ENCODE measurements around the gene S100Z.
"Not testable (repeated sequence)": the region's sequence is repeated elsewhere in the genome, so short reads cannot be mapped to it uniquely, and the experiment has no call there.

DNA sequence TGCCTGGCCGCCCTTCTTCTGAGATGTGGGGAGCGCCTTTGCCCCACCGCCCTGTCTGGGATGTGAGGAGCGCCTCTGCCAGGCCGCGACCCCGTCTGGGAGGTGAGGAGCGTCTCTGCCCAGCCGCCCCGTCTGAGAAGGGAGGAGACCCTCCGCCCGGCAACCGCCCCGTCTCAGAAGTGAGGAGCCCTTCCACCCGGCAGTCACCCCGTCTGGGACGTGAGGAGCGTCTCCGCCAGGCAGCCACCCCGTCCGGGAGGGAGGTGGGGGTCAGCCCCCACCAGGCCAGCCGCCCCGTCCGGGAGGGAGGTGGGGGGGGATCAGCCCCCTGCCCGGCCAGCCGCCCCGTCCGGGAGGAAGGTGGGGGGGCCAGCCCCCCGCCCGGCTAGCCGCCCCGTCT lies 37.6 kb upstream of the S100Z start:
- TF ChIP-seq, protein P1, sequence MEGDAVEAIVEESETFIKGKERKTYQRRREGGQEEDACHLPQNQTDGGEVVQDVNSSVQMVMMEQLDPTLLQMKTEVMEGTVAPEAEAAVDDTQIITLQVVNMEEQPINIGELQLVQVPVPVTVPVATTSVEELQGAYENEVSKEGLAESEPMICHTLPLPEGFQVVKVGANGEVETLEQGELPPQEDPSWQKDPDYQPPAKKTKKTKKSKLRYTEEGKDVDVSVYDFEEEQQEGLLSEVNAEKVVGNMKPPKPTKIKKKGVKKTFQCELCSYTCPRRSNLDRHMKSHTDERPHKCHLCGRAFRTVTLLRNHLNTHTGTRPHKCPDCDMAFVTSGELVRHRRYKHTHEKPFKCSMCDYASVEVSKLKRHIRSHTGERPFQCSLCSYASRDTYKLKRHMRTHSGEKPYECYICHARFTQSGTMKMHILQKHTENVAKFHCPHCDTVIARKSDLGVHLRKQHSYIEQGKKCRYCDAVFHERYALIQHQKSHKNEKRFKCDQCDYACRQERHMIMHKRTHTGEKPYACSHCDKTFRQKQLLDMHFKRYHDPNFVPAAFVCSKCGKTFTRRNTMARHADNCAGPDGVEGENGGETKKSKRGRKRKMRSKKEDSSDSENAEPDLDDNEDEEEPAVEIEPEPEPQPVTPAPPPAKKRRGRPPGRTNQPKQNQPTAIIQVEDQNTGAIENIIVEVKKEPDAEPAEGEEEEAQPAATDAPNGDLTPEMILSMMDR (IDR thresholded peaks at IDR 0.05; ENCODE audit: control extremely low read depth in 1 of 3, insufficient read depth in 1 of 3, low read depth in 1 of 3, low read length in 3 of 3) = not testable (repeated sequence)
- TF ChIP-seq EP300 (IDR thresholded peaks at IDR 0.05; ENCODE audit: borderline replicate concordance in 1 of 2, low read depth in 2 of 2, low read length in 2 of 2); CBX8 (IDR thresholded peaks at IDR 0.05; ENCODE audit: borderline replicate concordance, low read depth, low read length); ZNF274 (IDR thresholded peaks at IDR 0.05; ENCODE audit: borderline replicate concordance, extremely low read depth, low read length); ASH2L (IDR thresholded peaks at IDR 0.05; ENCODE audit: low read length); MAFK (IDR thresholded peaks at IDR 0.05; ENCODE audit: low read depth, low read length); PHF8 (conservative IDR thresholded peaks at IDR 0.05; ENCODE audit: low read depth, low read length); CEBPB (IDR thresholded peaks at IDR 0.05; ENCODE audit: low read depth, low read length); TEAD4 (IDR thresholded peaks at IDR 0.05; ENCODE audit: low read depth, low read length); JUND (IDR thresholded peaks at IDR 0.05; ENCODE audit: low read length); CHD1 (IDR thresholded peaks at IDR 0.05; ENCODE audit: low read depth, low read length); FOSL1 (IDR thresholded peaks at IDR 0.05; ENCODE audit: insufficient read depth, low read depth, low read length); TAF1 (IDR thresholded peaks at IDR 0.05; ENCODE audit: low read depth, low read length); NANOG (IDR thresholded peaks at IDR 0.05; ENCODE audit: insufficient read depth, low read depth, low read length, poor library complexity, severe bottlenecking): not testable (repeated sequence)
